ENCODE data around the gene ZNF641.

GRCh38 chr12:48296586-48297282 is 54.0 kb downstream of the ZNF641 start:
- no peak for TF ChIP-seq POLR2A (IDR thresholded peaks at IDR 0.05; ENCODE audit: low read depth, low read length)
- no peak for TF ChIP-seq POLR2AphosphoS5 (IDR thresholded peaks at IDR 0.05; ENCODE audit: low read depth, low read length)
- no peak for TF ChIP-seq TAF1 (IDR thresholded peaks at IDR 0.05; ENCODE audit: borderline replicate concordance, low read depth, low read length)
